AG04449 (cell line): Measurements from ENCODE around the gene RHOB.
"Not testable (repeated sequence)": the region's sequence is repeated elsewhere in the genome, so short reads cannot be mapped to it uniquely, and the experiment has no call there.

ENCODE experiments used
- CTCF ChIA-PET: fragments of 350-600 bp; formaldehyde crosslinking; extraction: SDS; loops from one replicate; lab custom pipeline; 2021; ENCODE audit warnings: antibody characterized with exemption; lab: Yijun Ruan, JAX
- POLR2A ChIA-PET: fragments of 400-600, 350-600 bp; formaldehyde crosslinking; extraction: SDS; loops from one replicate; lab custom pipeline; 2020; ENCODE audit warnings: antibody characterized with exemption, inconsistent platforms; lab: Yijun Ruan, JAX
- DNase-seq: peaks from one replicate; pipeline ENCODE4 v3.0.0-alpha.2; 2010; ENCODE audit warnings: low read depth, low spot score
- H3K4me3 ChIP-seq: 2 replicates; pipeline ENCODE4 v1.5.1; 2011; ENCODE audit warnings: low read depth, mild to moderate bottlenecking, control low read depth, low read length
- CTCF ChIP-seq: IDR thresholded peaks from one replicate; pipeline ENCODE4 v1.5.1; 2011; ENCODE audit warnings: mild to moderate bottlenecking, moderate library complexity, low read length, control low read depth, inconsistent platforms; ENCODE audit not compliant: insufficient read depth; ENCODE audit errors: missing control alignments

The RHOB gene

GRCh38 chr2:20455076-20455587 lies 8.3 kb downstream of the RHOB start:
- TF ChIP-seq CTCF = no peak
- H3K4me3 ChIP-seq = no peak overlapping the region
- DNase-seq = no peak
- CTCF ChIA-PET = interaction anchor here (0.9 to 1.7 kb wide), 4 partner anchors 11 to 181 kb away, joined by 3 read pairs; no protein-coding TSS in a partner anchor
- POLR2A ChIA-PET = interaction anchor here (4.9 kb wide), 1 partner anchor 8 kb away, joined by 37 read pairs; the partner anchor contains the start of gene RHOB

DNA sequence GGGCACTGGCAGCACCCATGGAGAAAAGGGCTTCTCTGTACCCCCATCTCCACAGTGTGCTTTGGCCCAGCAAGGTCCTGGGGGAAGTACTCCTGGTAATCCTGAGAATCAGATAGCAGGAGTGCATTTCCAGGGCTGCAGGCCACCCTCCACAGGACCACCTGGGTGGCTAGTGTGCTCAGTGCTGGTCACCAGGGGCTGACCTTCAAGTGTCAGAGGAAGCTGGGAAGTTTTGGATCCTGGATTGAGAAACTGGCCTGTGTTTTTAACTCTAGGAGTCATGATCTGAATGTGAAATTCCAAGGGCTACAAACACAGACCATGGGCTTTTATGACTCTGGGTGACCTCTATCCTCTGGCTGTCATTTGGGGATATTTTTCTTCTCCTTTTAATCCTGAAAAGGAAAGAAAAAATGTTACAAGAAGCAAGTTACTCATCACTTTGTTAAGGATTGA lies 9.3 kb downstream of the RHOB start:
- TF ChIP-seq CTCF = no peak
- ChIA-PET POLR2A (interaction anchor here (1.1 to 4.9 kb wide), 2 partner anchors 9 to 162 kb away, joined by 4 to 37 read pairs; partner anchors contain the start of gene RHOB), CTCF (interaction anchor here (0.8 to 2.1 kb wide), 5 partner anchors 9 to 195 kb away, joined by 3 to 6 read pairs (median 3); partner anchors contain the start of gene RHOB)
- DNase-seq = no peak
- no peak overlapping the region for H3K4me3 ChIP-seq

- CTCF ChIA-PET = interaction anchor here (0.8 to 2.1 kb wide), 8 partner anchors 9 to 195 kb away, joined by 3 to 7 read pairs (median 4); partner anchors contain the start of gene RHOB
- POLR2A ChIA-PET = interaction anchor here (1.1 to 4.9 kb wide), 2 partner anchors 9 to 161 kb away, joined by 4 to 37 read pairs; partner anchors contain the start of gene RHOB
- TF ChIP-seq CTCF = no peak
- no peak overlapping the region for H3K4me3 ChIP-seq
- DNase-seq = no peak
Observed at GRCh38 chr2:20456636-20457426, 10.0 kb downstream of the RHOB start.

DNA sequence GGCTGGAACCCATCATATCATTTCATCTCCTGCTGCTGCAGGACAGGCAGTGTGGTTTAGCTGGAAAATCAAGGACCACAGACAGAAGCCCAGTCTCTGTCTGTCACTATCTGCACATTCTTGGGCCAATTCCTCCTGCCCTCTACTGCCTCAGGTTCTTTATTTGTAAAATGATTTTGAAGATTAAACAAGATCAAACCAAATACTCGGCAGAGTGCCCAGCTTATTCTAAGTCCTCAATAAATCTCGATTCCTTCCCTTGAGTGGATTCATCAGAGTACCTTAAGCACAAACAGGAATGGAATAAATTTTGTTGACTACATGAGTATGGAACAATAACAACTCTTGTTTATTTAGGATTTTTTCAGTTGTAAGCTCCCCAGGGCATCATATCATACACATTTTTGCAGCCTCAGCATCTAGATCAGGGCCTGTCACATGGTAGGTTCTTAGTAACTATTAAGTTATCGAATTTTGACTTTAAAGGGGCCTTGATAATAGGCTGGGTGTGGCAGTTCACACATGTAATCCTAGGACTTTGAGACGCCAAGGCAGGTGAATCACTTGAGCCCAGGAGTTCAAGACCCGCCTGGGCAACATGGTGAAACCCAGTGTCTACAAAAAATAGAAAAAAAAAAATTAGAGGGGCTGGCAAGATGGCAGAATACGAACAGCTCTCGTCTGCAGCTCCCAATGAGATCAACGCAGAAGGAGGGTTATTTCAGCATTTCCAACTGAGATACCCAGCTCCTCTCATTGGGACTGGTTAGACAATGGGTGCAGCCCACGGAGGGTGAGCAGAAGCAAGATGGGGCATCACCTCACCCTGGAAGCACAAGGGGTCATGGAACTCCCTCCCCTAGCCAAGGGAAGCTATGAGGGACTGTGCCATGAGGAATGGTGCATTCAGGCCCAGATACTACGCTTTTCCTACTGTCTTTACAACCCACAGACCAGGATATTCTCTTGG lies 11.1 kb downstream of the RHOB start:
- no peak for DNase-seq
- TF ChIP-seq CTCF = no peak
- ChIA-PET CTCF (interaction anchor here (0.6 to 2.1 kb wide), 6 partner anchors 10 to 186 kb away, joined by 3 to 7 read pairs (median 4); partner anchors contain the start of gene RHOB), POLR2A (interaction anchor here (4.9 kb wide), 1 partner anchor 10 kb away, joined by 37 read pairs; the partner anchor contains the start of gene RHOB)
- no peak overlapping the region for H3K4me3 ChIP-seq

DNA sequence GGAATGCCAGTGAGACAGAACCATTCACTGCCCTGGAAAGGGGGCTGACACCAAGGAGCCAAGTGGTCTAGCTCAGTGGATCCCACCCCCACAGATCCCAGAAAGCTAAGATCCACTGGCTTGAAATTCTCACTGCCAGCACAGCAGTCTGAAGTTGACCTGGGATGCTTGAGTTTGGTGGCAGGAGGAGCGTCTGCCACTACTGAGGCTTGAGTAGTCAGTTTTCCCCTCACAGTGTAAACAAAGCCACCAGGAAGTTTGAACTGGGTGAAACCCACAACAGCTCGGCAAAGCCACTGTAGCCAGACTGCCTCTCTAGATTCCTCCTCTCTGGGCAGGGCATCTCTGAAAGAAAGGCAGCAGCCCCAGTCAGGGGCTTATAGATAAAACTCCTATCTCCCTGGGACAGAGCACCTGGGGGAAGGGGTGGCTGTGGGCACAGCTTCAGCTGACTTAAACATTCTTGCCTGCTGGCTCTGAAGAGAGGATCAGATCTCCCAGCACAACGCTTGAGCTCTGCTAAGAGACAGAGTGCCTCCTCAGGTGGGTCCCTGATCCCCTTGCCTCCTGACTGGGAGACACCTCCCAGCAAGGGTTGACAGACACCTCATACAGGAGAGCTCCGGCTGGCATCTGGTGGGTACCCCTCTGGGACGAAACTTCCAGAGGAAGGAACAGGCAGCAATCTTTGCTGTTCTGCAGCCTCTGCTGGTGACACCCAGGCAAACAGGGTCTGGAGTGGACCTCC lies 12.0 kb downstream of the RHOB start:
- ChIA-PET POLR2A (interaction anchor here (1.1 to 4.9 kb wide), 2 partner anchors 9 to 11 kb away, joined by 5 to 37 read pairs; partner anchors contain the start of gene RHOB), CTCF (interaction anchor here (1.9 kb wide), 1 partner anchor 48 kb away, joined by 7 read pairs; no protein-coding TSS in a partner anchor)
- not testable (repeated sequence) for H3K4me3 ChIP-seq, DNase-seq
